Mesenchymal stem cell (in vitro differentiated cells and primary cell): ENCODE data around the gene TAGLN3.

ENCODE experiments used
- DNase-seq: peaks from one replicate; pipeline ENCODE4 v3.0.0-alpha.2; 2013
- H2AFZ ChIP-seq: one replicate; pipeline ENCODE4 v1.6.1; 2013; ENCODE audit warnings: low read depth, mild to moderate bottlenecking, control low read depth, inconsistent platforms, low read length, moderate library complexity
- H2AK5ac ChIP-seq: 2 replicates; pipeline ENCODE4 v1.6.1; 2013; ENCODE audit warnings: low read length, moderate library complexity, mild to moderate bottlenecking, inconsistent platforms; ENCODE audit not compliant: severe bottlenecking
- H2BK120ac ChIP-seq: one replicate; pipeline ENCODE4 v1.6.1; 2013; ENCODE audit warnings: low read depth, mild to moderate bottlenecking, inconsistent platforms, low read length, moderate library complexity
- H2BK12ac ChIP-seq, 2 experiments: one replicate each; pipeline ENCODE4 v1.6.1; 2013; ENCODE audit warnings: inconsistent platforms in 2 of 2, low read length in 2 of 2, mild to moderate bottlenecking in 2 of 2, moderate library complexity in 2 of 2, control low read depth in 1 of 2
- H2BK15ac ChIP-seq: one replicate; pipeline ENCODE4 v1.6.1; 2013; ENCODE audit warnings: mild to moderate bottlenecking, low read depth, inconsistent platforms; ENCODE audit not compliant: poor library complexity, severe bottlenecking
- H2BK5ac ChIP-seq: 2 replicates; pipeline ENCODE4 v1.6.1; 2013; ENCODE audit warnings: low read depth, mild to moderate bottlenecking, low read length, control low read depth, inconsistent platforms; ENCODE audit not compliant: poor library complexity, severe bottlenecking
- H3K14ac ChIP-seq, 2 experiments: one replicate each; pipeline ENCODE4 v1.6.1; 2013; ENCODE audit warnings: inconsistent platforms in 2 of 2, low read length in 2 of 2, control low read depth in 1 of 2, mild to moderate bottlenecking in 1 of 2, moderate library complexity in 1 of 2
- H3K18ac ChIP-seq, 2 experiments: one replicate each; pipeline ENCODE4 v1.6.1; 2013; ENCODE audit warnings: inconsistent platforms in 2 of 2, low read length in 2 of 2, control low read depth in 1 of 2, low read depth in 1 of 2, mild to moderate bottlenecking in 1 of 2
- H3K23ac ChIP-seq, 2 experiments: one replicate each; pipeline ENCODE4 v1.6.1; 2013; ENCODE audit warnings: inconsistent platforms in 2 of 2, low read length in 2 of 2, mild to moderate bottlenecking in 2 of 2, moderate library complexity in 2 of 2, control low read depth in 1 of 2
- H3K27ac ChIP-seq: 2 replicates; pipeline ENCODE4 v1.5.1; 2013; ENCODE audit warnings: mild to moderate bottlenecking, moderate library complexity, low read length, control low read depth, inconsistent platforms; ENCODE audit not compliant: poor library complexity, severe bottlenecking
- H3K27me3 ChIP-seq, 2 experiments: 2 replicates each; pipeline versions ENCODE4 v1.6.1 to v1.7.0; 2013; ENCODE audit warnings: low read length in 2 of 2, mild to moderate bottlenecking in 2 of 2, moderate library complexity in 2 of 2, control low read depth in 1 of 2, inconsistent platforms in 1 of 2; ENCODE audit not compliant: control insufficient read depth in 1 of 2, insufficient read depth in 1 of 2
- H3K36me3 ChIP-seq, 2 experiments: 2 replicates each; pipeline versions ENCODE4 v1.6.1 to v1.7.0; 2013; ENCODE audit warnings: low read length in 2 of 2, control low read depth in 1 of 2, inconsistent platforms in 1 of 2, low read depth in 1 of 2, mild to moderate bottlenecking in 1 of 2; ENCODE audit not compliant: insufficient read depth in 2 of 2, control insufficient read depth in 1 of 2
- H3K4ac ChIP-seq, 2 experiments: one replicate each; pipeline ENCODE4 v1.6.1; 2013; ENCODE audit warnings: inconsistent platforms in 2 of 2, low read length in 2 of 2, mild to moderate bottlenecking in 2 of 2, moderate library complexity in 2 of 2, control low read depth in 1 of 2, low read depth in 1 of 2
- H3K4me1 ChIP-seq: 2 replicates; pipeline ENCODE4 v1.6.1; 2013; ENCODE audit warnings: low read depth, low read length, control low read depth; ENCODE audit not compliant: control insufficient read depth, insufficient read depth
- H3K4me2 ChIP-seq: 2 replicates; pipeline ENCODE4 v1.6.1; 2013; ENCODE audit warnings: low read length, mild to moderate bottlenecking, inconsistent platforms; ENCODE audit not compliant: poor library complexity, severe bottlenecking
- H3K4me3 ChIP-seq, 2 experiments: 2 replicates each; pipeline versions ENCODE4 v1.5.1 to v1.7.0; 2013; ENCODE audit warnings: low read length in 2 of 2, mild to moderate bottlenecking in 2 of 2, control low read depth in 1 of 2, low read depth in 1 of 2; ENCODE audit not compliant: insufficient read depth in 1 of 2
- H3K79me1 ChIP-seq: replicated peaks from 2 replicates; pipeline ENCODE4 v1.6.1; 2013; ENCODE audit warnings: mild to moderate bottlenecking, control low read depth, low read length, inconsistent platforms; ENCODE audit not compliant: poor library complexity, severe bottlenecking
- H3K9ac ChIP-seq: 2 replicates; pipeline ENCODE4 v1.7.0; 2013; ENCODE audit warnings: mild to moderate bottlenecking, low read length, moderate library complexity
- H3K9me3 ChIP-seq: 2 replicates; pipeline ENCODE4 v1.7.0; 2013; ENCODE audit warnings: mild to moderate bottlenecking, low read length; ENCODE audit not compliant: control insufficient read depth
- H4K8ac ChIP-seq: one replicate; pipeline ENCODE4 v1.6.1; 2013; ENCODE audit warnings: inconsistent platforms, mild to moderate bottlenecking, low read length, moderate library complexity
- H4K91ac ChIP-seq: one replicate; pipeline ENCODE4 v1.6.1; 2013; ENCODE audit warnings: mild to moderate bottlenecking, low read length, inconsistent platforms
- WGBS: methylation state at CpG from one replicate; pipeline ENCODE4 v1.1.7; 2013; ENCODE audit warnings: mixed read lengths; 5-methylcytosine and 5-hydroxymethylcytosine counted together

The TAGLN3 gene

DNA sequence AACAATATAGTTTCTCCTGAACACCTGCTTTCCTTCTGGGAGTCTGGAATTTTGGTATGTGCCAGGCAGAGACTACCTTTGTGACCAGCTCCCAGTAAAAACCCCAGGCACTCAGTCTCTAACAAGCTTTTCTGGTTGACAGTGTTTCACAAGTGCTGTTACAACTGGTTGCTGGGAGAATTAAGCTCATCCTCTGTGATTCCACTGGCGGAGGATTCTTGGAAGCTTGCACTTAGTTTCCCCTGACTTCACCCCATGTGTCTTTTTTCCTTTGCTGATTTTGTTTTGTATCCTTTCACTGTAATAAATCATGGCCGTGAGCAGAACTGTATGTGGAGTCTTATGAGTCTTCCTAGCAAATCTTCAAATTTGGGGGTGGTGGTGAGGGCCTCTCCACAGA is 5.7 kb upstream of the TAGLN3 start:
- H3K4me1 ChIP-seq = no peaks in the 10 kb centered on the region
- H3K4me2 ChIP-seq = no peak overlapping the region
- H3K14ac ChIP-seq = no peak overlapping the region
- no peak overlapping the region for H4K8ac ChIP-seq
- H3K9me3 ChIP-seq = no peaks in the 10 kb centered on the region
- H2AK5ac ChIP-seq = no peak overlapping the region
- DNase-seq = no peak
- H2BK15ac ChIP-seq = no peak overlapping the region
- peaks cover 1% of the 10 kb centered on the region for H3K79me1 ChIP-seq
- H3K27me3 ChIP-seq = no peaks in the 10 kb centered on the region
- no peak overlapping the region for H2BK5ac ChIP-seq
- H3K9ac ChIP-seq = no peak overlapping the region
- H3K18ac ChIP-seq = no peak overlapping the region
- H2AFZ ChIP-seq = no peak overlapping the region
- H4K91ac ChIP-seq = no peak overlapping the region
- no peak overlapping the region for H3K27ac ChIP-seq
- H2BK12ac ChIP-seq = no peak overlapping the region
- H3K23ac ChIP-seq = no peak overlapping the region
- no peak overlapping the region for H3K4ac ChIP-seq
- 70% methylated on average over 2 of the region's 2 CpGs for WGBS
- H3K4me3 ChIP-seq = no peak overlapping the region
- H2BK120ac ChIP-seq = no peak overlapping the region
- H3K36me3 ChIP-seq = peaks cover 6 to 35% of the 10 kb centered on the region in 2 experiments

- H3K23ac ChIP-seq = peak overlapping the region in 1 of 2 experiments; percentile 3
- H2AFZ ChIP-seq = peak overlapping the region; percentile 46
- DNase-seq = no peak
- H2BK12ac ChIP-seq = no peak overlapping the region
- H3K79me1 ChIP-seq = peaks cover 11% of the 10 kb centered on the region
- peak overlapping the region; percentile 50 for H4K8ac ChIP-seq
- H2AK5ac ChIP-seq = no peak overlapping the region
- peak overlapping the region; percentile 47 for H3K9ac ChIP-seq
- peak overlapping the region; percentile 48 for H3K27ac ChIP-seq
- H2BK120ac ChIP-seq = no peak overlapping the region
- no peaks in the 10 kb centered on the region for H3K9me3 ChIP-seq
- H3K18ac ChIP-seq = no peak overlapping the region
- H2BK15ac ChIP-seq = no peak overlapping the region
- H3K4me3 ChIP-seq = peak overlapping the region; percentile 69 to 81
- peak overlapping the region; percentile 78 for H3K4me2 ChIP-seq
- peaks cover 18% of the 10 kb centered on the region for H3K4me1 ChIP-seq
- 18% methylated on average over 14 of the region's 19 CpGs for WGBS
- peak overlapping the region; percentile 5 for H2BK5ac ChIP-seq
- peaks cover 0 to 11% of the 10 kb centered on the region in 2 experiments for H3K36me3 ChIP-seq
- H3K4ac ChIP-seq = peak overlapping the region in 1 of 2 experiments; percentile 57
- peaks cover 0 to 10% of the 10 kb centered on the region in 2 experiments for H3K27me3 ChIP-seq
- H4K91ac ChIP-seq = no peak overlapping the region
- no peak overlapping the region for H3K14ac ChIP-seq
Measured at GRCh38 chr3:111999484-112000324, 982 bp downstream of the TAGLN3 start.

DNA sequence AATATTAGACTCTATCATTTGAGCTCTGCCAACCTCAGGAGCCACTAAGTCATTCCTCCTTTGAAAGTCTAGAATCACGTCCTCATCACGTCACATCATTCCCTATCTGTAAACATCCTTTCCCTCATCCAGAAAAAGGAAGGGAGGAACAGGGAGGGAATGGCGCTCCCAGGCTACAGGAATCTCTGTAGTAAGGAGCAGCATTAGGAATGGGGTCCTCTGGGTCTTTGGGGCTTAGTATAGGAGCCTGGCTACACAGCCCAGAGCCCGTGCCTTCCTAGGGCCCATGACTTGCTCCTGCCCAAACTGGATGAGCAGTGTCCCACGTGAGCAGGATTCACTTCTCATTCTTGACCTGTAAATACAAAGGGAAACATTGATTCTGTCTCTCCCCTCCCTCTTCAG is 1.6 kb downstream of the TAGLN3 start:
- Histone ChIP-seq H3K27me3 (peaks cover 0 to 10% of the 10 kb centered on the region in 2 experiments), H4K8ac (no peak overlapping the region), H2AK5ac (no peak overlapping the region), H3K9me3 (no peaks in the 10 kb centered on the region), H3K79me1 (peaks cover 12% of the 10 kb centered on the region), H3K4me1 (peaks cover 18% of the 10 kb centered on the region), H3K9ac (no peak overlapping the region), H3K4me2 (peak overlapping the region; percentile 78), H3K14ac (no peak overlapping the region), H3K4me3 (peak overlapping the region in 1 of 2 experiments; percentile 5), H2AFZ (no peak overlapping the region), H3K4ac (no peak overlapping the region), H3K23ac (no peak overlapping the region), H2BK5ac (no peak overlapping the region), H2BK15ac (peak overlapping the region; percentile 82), H4K91ac (no peak overlapping the region), H2BK12ac (no peak overlapping the region), H2BK120ac (no peak overlapping the region), H3K27ac (no peak overlapping the region), H3K36me3 (peaks cover 0 to 11% of the 10 kb centered on the region in 2 experiments), H3K18ac (no peak overlapping the region)
- DNase-seq = no peak
- 93% methylated on average over 3 of the region's 5 CpGs for WGBS

DNA sequence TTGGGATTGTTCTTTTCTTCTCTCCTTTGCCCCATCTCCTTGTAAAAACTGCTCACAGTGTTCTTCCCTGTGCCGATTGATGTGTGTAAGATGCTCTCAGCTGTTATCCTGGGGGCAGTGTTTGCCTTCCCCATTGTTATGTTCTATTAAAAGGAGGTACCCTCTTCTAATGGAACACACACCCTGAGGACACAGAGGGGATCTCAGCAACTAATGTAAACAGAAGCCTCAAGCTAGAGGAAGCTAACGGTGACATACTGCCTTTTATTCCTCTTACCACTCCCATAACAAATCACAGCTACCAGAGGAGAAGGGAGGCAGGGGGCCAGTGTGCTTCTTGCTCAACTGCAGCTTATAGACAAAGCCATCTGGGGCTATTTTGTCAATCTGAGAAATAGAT is 2.2 kb downstream of the TAGLN3 start:
- Histone ChIP-seq H2BK15ac (no peak overlapping the region), H3K27ac (no peak overlapping the region), H3K27me3 (peaks cover 0 to 10% of the 10 kb centered on the region in 2 experiments), H3K18ac (no peak overlapping the region), H2BK120ac (no peak overlapping the region), H4K8ac (no peak overlapping the region), H2AK5ac (no peak overlapping the region), H3K79me1 (peaks cover 13% of the 10 kb centered on the region), H3K4ac (no peak overlapping the region), H3K4me2 (peak overlapping the region; percentile 78), H4K91ac (no peak overlapping the region), H2BK5ac (no peak overlapping the region), H3K4me3 (no peak overlapping the region), H2BK12ac (no peak overlapping the region), H3K36me3 (peaks cover 0 to 14% of the 10 kb centered on the region in 2 experiments), H3K4me1 (peaks cover 18% of the 10 kb centered on the region), H2AFZ (no peak overlapping the region), H3K23ac (no peak overlapping the region), H3K9me3 (no peaks in the 10 kb centered on the region), H3K9ac (no peak overlapping the region), H3K14ac (no peak overlapping the region)
- 54% methylated on average over 2 of the region's 2 CpGs for WGBS
- no peak for DNase-seq
